Measurements from ENCODE around the gene VGLL4.

DNA sequence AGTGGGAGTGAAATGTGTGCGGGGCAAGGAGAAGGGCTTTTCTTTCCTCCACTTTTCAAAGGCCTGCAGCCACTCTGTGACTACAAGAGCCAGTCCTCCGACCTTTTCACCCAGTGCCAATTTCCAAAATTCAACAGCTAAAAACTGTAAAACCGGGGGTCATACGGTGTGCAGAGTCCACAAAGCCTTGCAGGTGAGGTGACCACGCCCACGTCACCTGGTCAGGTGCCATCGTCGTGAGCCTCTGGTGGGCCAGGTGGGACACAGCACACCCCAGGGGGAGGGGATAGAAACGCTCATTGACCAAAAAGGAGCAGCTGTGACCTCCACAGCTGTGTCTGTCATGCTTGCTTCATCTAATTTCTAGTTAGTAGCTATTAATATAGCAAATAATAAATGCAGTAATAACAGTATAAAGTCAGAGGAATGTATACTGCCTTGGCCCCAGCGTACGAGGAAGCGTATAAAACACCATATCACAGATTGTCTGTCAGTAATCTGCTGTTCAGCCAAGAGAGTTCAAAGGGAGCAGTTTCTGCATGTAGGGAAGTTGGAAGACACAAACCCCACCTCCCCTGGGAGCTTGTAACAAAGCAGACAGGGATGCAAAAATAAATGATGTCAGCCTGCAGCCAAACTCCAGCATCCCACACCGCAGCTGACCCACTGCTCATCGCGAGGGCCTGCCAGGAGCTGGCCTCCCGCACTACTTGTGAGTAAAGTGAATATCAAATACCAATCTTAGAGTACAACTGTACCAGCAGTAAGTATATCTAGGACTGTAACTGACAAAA lies 86.7 kb downstream of the VGLL4 start:
- TF ChIP-seq, protein P1, sequence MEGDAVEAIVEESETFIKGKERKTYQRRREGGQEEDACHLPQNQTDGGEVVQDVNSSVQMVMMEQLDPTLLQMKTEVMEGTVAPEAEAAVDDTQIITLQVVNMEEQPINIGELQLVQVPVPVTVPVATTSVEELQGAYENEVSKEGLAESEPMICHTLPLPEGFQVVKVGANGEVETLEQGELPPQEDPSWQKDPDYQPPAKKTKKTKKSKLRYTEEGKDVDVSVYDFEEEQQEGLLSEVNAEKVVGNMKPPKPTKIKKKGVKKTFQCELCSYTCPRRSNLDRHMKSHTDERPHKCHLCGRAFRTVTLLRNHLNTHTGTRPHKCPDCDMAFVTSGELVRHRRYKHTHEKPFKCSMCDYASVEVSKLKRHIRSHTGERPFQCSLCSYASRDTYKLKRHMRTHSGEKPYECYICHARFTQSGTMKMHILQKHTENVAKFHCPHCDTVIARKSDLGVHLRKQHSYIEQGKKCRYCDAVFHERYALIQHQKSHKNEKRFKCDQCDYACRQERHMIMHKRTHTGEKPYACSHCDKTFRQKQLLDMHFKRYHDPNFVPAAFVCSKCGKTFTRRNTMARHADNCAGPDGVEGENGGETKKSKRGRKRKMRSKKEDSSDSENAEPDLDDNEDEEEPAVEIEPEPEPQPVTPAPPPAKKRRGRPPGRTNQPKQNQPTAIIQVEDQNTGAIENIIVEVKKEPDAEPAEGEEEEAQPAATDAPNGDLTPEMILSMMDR (conservative IDR thresholded peaks at IDR 0.05; ENCODE audit: low read length): no peak
- TF ChIP-seq EZH2phosphoT487 (IDR thresholded peaks at IDR 0.05; ENCODE audit: borderline replicate concordance): no peak

Measured in Loucy (cell line).